NCI-H226 (cell line): ENCODE results near the gene HSPA12A.

ENCODE experiments used
- DNase-seq: peaks from one replicate; pipeline ENCODE4 v3.0.0-alpha.2; 2015

The HSPA12A gene, protein sequence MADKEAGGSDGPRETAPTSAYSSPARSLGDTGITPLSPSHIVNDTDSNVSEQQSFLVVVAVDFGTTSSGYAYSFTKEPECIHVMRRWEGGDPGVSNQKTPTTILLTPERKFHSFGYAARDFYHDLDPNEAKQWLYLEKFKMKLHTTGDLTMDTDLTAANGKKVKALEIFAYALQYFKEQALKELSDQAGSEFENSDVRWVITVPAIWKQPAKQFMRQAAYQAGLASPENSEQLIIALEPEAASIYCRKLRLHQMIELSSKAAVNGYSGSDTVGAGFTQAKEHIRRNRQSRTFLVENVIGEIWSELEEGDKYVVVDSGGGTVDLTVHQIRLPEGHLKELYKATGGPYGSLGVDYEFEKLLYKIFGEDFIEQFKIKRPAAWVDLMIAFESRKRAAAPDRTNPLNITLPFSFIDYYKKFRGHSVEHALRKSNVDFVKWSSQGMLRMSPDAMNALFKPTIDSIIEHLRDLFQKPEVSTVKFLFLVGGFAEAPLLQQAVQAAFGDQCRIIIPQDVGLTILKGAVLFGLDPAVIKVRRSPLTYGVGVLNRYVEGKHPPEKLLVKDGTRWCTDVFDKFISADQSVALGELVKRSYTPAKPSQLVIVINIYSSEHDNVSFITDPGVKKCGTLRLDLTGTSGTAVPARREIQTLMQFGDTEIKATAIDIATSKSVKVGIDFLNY

DNA sequence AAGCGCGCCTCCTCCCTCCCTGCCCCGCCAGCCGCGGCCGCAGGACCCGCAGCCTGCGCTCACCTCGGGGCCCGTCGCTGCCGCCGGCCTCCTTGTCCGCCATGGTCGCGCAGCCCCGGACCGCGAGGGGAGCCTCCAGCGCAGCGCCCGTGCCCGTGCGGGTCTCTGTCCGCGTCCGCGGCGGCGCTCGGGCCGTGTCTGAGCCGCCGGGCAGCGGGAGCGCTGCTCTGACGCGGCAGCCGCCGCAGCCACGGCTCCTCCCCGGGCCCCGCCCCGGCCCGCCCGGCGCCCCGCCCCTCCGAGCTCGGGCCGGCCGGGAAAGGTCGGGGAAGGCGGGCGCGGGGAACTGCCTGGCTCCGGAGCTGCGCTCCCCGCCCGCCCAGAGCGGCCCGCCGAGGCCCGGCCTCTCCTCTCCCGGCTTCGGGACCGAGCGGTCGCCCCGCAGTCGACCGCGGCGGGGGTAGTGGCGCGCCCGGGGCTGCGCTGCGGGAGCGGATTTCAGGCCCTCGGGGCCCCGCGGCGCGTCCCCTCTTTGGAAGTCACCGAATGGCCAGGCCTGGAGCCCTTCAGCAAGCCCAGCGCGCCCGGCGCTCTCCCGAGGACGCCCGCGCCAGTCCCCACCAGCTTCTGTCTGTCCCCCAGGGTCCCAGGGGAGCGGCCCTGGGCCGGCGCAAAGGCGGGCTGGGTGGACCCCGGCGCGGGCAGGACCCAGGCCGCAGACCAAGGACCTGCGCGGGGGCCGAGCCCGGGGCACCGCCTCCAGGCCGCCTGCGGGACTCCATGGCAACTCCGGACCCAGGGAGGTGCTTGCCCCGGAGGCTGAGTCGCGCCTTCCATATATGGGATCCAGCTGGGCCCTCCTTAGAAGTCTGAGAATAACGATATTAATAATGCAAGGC, at the start of gene HSPA12A:
HSPA12A (minus strand) TSS at position 200 of the 899 bp plus-strand sequence; CDS start at position 103, 97 bp downstream.
- DNase-seq: peak; percentile 79

DNA sequence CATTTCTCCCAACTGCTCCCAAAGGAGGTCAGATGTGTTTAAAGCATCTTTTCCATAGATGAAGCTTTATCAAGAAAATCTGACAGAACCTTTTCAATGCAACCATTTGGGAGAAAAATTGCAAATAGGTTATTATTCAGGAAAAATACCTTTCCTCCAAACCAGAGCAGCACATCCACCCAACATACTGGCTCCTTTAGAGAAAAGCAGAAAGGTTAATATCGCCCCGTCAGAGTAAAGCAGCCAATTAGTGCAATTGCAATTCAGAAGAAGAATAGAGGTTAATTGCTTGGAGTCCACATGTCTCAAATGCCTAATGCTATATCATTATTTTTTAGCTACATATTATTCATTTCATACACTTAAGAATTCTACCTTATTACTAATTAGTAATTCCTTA, 48.9 kb upstream of the HSPA12A start:
- no peak for DNase-seq

DNA sequence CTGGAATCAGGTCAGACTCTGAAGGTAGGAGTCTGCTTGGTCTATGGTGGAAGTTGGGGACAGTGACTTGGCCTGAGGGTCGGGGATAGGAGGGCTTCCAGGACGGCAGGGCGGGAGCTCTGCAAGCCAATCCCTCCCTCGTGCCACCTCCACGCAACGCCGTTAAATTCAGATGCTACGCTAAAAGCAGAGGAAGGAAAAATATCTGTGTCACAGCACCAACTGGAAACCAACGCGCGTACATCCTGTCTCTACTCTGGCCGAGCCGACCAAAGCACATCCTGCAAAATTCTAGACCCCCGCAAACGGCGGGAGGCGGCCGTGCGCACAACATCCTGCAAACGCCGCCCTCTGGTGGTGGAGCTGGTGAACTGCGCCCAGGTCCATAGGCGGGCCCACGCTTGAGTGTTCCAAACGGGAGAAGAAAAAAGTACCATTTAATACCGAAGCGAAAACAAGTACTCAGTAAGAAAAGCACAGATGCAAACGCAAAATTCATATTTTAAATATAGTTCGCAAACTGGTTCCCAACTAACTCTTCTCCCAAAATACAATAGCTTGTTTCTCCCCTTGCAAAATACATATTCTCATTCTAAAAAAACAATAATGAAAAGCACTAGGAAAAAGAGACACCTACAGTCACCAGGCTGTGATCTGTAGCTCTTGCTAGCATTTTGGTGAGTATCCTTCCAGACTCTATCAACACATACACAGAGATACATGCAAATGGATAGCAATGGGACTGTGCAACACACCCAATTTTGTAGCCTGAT, 45.7 kb upstream of the HSPA12A start:
- DNase-seq: peak; percentile 28

DNA sequence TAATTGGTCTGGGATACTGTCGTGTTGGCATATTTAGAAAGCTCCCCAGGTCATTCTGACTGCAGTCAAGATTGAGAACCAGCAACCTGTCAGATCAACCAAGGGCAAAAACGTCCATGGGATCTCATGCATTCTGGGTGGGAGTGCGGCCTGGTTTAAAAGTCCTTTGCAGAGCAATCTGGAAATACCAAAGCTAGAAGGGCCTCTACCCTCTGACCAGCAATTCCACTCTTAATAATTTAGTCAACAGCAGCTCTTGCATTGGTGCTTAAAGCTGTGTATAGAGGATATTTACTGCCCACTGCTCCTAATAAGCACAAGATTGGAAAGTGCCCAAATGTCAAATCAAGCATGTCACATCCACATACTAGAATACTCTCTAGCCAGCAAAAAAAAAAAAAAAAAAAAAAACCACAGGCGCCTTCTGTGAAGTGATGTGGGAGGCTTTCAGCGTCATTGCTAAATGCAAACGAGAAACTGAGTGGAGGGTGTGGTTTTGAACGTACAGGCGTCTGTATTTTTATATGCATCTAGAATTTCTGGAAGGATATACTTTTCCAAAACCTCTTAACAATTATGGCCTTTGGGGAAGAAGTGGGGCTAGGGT, 44.8 kb upstream of the HSPA12A start:
- no peak for DNase-seq

DNA sequence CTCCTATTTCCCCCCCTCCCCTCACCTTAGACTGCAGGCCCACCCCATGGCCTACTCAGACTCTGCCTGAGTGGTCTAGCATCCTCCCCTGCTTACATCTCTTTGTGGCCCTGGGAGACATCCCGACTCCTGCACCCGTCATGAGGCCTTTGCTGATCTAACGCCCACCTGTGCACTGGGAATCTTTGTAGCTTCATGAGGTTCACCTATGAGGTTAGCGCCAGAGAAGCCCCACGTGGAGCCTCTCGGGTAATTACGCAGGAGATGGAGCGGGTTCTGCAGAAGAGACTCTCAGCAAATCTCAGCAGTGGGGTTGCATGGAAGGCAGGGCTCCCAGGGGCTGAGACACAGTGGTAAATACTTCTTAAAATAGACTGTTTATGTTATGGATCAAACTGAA, 43.5 kb upstream of the HSPA12A start:
- DNase-seq: no peak

DNA sequence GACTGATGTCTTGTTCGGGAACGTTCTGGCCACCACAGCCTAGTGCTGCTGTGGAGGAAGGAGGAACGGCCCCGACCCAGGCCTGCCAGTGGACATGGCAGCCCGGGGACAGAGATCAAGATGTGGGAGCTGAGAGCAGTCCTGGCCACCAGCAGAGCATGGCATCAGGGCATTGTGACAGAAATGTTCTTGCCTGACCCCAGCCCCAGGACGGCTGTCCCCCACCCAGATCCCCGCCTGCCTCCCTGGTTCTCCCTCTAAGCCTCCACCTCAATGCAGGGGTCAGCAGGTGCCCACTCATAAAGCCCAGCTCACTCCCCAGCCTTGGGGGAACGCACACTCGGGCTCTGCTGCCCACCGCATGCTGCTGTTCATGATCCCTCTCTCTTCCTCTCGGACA, 42.9 kb upstream of the HSPA12A start:
- DNase-seq: no peak

DNA sequence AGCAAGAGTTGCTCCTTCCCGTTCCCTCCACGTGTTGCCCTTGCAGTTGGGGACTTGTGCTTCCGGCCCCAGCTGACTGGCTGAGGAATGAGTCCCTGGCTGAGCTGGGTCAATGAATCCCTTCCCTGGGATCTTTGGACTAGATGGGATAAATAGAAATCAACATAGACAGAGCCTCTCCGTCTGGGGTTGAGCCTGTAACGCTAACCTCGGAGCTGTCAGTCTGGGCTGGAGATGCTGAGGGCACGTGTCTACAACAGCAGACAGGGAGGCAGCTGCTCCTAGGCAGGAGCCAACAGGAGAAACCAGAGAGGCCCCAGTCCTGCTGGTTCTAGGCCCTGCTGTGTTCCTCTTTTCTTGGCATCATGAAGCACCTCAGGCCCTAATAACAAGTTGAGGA, 42.3 kb upstream of the HSPA12A start:
- no peak for DNase-seq

DNA sequence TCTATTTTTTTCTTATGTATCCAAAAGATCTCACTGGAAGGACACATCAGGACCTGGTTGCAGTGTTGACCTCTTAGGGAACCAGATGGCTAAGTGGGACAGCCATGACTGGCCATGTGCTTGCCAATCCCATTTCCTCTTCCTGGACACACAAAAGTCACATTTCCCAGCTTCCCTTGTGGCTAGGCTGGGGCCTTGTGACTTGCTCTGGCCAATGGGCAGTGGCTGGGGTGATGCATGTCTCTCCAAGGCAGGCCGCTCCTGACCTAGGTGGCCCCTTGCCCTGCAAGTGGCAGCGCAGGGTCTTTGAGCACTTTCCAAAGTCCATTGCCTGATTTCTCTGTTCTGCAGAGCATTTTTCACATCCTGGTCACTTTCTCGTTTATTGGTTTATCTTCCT, 41.7 kb upstream of the HSPA12A start:
- no peak for DNase-seq

DNA sequence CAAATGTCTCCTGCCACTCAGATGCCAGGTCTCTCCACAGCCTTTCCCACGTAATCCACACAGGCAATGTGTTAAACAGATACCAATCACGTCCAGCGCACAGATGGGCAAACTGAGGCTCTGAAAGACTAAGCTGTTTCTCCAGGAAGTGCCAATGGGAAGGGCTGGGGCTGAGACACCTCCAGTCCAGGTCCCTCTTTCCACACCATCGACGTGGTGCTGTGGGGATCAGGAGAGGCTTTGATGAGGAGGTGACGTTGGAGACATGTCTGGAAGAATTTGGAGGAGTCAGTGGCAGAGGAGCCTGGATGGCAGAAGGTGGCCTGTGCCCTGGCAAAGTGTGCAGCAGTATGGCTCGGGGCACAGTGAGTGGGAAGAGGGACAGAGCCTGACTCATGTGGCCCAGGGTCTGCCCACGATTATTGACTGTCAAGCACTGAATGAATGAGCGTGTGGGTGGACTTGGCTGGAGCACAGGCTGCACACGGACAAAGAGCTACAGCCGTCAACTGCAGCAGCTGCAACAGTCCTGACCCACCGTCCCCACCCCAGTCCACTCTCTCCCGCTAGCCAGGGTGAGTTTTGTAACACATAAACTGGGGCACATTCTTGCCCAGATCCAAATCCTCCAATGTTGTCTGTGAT, 40.8 kb upstream of the HSPA12A start:
- DNase-seq: no peak

DNA sequence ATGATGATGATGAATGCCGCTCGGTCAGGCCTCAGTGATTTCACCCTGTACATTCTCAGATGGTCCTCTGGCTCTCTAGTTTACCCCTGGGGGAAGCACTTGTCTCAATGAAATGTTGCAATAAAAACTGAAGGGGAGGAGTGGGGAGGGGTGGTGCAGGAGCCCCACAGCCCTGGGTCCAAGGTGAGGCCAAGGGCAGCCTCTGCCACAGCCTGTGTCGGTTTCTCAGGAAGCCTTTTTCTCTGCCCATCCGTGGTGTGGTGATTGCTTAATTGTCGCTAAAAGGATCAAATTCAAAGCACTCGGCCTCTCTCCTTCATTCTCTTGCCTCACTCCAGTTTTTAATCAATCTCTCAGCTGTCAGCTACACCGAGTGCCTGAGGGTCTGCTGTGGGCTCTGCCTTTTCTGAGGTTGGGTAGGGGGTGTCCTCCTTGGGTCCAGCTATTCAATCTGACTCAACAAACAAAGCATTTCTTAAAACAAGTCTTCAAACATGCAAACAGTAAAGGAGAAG, 39.1 kb upstream of the HSPA12A start:
- DNase-seq: no peak

DNA sequence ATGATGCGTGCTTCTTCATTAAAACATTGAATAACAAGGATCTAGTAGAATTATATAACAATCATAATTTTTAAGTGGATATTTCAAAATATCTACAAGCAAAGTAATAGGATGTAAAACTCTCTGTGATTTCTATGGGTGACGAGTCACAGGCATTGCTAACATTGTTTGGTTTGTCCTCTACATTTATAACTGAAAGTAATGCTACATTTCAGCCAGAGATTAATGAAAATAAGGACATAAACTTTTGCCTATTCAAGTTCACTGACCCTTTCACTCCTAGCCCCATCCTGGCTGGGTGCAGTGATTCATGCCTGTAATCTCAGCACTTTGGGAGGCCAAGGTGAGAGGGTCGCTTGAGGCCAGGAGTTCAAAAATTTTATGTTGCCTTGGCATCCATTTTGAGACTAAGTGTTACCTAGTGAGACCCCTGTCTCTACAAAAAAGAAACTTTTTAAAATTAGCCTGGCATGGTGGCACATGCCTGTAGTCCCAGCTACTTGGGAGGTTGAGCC, 38.4 kb upstream of the HSPA12A start:
- no peak for DNase-seq

DNA sequence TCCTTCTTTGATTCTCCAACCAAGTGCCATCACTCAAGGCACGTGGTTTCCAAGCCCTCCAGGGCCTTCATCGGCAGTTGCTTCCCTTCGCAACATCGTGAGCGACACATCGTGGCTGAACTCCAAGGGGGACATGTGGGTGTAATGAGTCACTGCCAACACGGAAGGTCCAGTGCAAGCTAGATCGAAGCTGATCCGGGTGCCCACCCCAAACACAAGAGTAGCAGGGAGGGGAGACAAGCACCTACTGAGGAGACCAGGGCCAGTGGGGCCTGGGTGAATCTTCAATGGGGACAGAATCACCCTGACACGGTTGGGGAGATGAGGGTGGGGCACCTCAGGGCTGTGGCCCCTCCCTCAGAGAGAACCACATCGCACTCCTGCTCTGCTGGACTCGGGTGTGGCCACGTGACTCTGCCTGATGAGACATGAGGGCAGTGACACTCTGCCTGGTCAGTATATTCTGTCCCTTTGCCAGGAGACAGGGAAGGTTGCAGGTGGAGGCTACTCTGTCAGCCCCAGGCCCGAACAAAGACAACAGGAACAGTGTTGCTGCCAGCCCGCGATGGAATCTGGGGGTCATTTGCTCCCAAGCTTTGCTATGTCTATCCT, 36.8 kb upstream of the HSPA12A start:
- DNase-seq: no peak

DNA sequence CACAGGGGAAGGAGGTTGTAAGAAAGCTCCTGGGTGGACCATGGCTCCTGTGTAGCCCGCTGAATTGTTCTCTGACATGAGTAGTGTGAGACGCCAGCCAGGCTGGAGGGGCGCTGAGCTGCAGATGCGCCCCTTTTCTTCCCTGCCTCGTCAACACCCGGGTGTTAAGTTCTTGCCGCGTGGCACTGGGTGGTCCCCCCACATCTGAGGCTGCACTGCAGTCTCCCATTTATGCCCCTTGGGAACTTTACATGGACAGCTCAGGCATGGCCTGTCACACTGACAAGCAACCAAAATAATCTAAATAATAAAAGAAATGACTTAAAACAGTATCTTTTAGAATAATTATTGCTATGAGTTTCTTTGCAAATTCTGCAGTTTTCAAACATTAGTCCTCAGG, 34.6 kb upstream of the HSPA12A start:
- DNase-seq: no peak

DNA sequence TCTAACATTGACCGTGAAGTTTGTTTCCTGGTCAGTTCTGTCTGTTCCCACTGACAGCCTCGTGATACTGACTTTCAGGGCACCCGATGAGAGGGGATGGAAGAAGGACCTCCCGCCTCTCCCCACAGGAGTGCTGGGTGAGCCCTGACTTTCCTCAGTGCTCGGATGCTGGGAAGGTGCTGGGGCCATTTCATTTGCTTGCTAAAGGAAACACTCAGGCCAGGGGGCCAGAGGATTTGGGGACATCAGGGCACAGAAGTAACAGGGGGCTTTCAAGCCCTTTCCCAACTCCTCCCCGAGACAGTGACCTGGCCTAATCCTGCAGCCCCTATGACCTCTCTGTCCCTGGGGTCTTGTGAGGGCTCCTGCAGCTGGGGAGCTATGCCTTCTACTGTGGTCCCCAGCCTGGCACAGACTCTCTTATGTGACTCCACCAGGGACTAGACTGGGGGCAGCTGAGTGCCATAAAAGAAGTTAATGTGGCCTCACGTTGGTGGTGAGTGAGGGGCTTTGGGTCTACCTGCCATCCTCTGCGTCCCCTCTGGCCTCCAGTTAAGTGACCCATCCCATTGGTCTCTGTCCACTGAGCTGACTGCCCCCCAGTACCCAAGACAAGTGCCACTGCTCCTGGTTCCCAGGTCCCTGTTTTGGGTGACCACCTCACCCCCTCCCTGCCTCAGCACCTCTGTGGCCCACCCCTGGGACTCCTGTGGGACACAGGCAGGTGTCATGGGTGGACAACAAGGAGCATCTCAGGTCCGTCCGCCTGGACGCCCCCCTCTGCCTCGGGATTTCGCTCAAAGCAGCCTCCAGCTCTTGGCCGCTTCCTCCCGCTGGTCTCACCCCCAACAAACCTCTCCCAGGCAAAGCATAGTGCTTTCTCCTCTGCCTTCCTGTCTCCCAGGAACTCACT, 33.4 kb upstream of the HSPA12A start:
- no peak for DNase-seq

DNA sequence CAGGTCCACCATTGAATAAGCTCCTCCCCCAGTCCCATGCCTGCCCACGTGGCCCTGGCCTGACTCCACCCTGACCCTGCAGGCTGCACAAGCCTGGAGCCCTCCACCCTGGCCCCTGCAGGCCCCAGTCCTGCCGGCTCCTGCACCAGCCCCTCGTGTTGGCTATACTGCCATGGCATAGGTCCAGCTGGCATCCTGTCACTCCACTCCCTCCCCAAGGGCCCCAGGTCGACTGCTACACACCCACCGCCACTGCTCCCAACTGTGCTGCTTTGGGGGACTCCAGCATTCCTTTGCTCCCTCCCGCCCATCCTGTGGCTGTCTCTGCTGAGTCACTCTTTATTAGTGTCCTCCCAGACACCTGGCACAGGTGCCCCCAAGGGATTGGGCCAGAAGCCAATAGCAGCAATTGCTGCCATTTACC, 32.4 kb upstream of the HSPA12A start:
- no peak for DNase-seq

DNA sequence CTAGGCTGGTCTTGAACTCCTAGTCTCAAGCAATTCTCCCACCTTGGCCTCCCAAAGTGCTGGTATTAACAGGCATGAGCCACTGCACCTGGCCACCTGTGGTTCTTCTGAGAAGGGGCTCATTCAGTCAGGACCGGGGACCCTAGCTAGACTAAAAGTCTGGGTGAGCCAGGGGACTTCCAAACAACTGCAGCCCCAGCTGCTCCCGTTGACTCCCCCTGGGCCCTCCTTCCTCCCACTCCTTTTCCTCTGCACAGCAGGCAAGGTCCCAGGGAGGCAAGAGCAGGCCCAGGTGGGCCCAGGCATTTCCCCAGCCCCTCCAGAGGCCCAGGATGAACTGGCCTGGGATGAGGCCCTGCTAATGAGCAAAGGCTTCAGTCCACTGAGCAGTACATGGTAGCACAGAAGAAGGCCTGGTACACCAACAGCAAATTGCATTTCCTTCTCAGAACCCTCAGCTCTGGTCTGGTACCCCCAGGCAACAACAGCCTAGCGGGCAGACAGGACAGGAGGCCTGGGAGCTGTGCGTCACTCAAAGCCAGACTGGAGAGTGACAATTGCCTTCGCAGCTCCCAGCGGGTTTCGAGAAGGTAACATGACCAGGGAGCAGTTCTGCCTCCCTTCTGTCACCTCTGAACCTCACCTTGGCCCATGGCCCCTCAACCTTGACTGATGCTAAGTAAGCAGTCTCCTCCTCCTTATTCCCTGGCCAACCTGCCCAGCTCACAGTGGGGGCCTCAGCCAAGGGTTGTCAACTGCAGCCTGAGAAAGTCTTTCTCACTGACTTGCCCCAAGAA, 30.7 kb upstream of the HSPA12A start:
- no peak for DNase-seq

DNA sequence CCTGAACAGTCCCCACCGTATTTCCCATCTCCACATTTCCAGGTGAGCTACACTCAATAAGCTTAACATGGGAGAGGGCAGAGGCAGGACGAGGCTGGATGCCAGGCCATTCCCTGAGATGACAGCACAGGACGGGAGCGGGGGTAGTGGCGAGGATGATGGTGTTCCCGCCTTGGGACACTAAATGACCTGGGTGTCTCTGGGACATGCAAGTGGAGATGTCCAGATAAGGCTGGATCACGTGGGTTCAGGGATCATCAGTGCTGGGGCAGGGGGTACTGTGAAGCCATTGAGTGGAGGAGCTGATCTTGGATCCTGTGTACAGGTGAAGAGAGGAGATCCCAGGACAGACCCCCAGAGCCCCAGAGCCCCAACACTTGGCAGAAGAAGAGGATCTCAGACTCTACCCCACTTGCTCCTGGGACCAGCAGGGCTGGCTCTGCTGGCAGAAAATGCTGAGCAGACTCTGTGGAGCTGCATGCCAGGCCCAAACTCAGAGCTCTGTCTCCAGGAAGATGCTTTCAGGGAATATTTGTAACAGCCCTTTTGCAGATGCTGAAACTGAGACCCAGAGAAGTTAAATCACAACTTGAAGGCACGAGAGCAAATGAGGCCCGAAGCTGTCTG, 29.7 kb upstream of the HSPA12A start:
- no peak for DNase-seq
